GM10248 (cell line): ENCODE data around the gene CAMKK1.

ENCODE experiments used
- CTCF ChIA-PET: fragments of 300-600 bp; sonication (Branson Sonifier 250); formaldehyde crosslinking; extraction: SDS; loops from one replicate; lab custom pipeline; 2021; ENCODE audit warnings: antibody characterized with exemption; lab: Yijun Ruan, JAX
- POLR2A ChIA-PET: fragments of 350-650 bp; sonication (Branson Sonifier 250); formaldehyde crosslinking; extraction: SDS; loops from one replicate; lab custom pipeline; 2020; ENCODE audit warnings: antibody characterized with exemption; lab: Yijun Ruan, JAX
- DNase-seq: peaks from one replicate; pipeline ENCODE4 v3.0.0; 2012; ENCODE audit errors: extremely low spot score
- CTCF ChIP-seq: IDR thresholded peaks from 2 replicates; pipeline ENCODE4 v1.5.1; 2012; ENCODE audit warnings: mild to moderate bottlenecking, low read depth; ENCODE audit errors: extremely low read depth, missing control alignments, control extremely low read depth

The CAMKK1 gene

GRCh38 chr17:3843935-3844516 is 48.8 kb downstream of the CAMKK1 start:
- peak; percentile 61 for DNase-seq
- ChIA-PET CTCF (interaction anchor here (0.7 to 6.9 kb wide), 22 partner anchors 8 to 231 kb away, joined by 3 to 107 read pairs (median 5); no protein-coding TSS in a partner anchor), POLR2A (no interaction called here)
- TF ChIP-seq CTCF: peak; percentile 68

- TF ChIP-seq CTCF: no peak
- CTCF ChIA-PET: interaction anchor here (0.7 to 5.6 kb wide), 5 partner anchors 8 to 101 kb away, joined by 4 to 55 read pairs (median 9); partner anchors contain the start of gene NCBP3
- DNase-seq: no peak
- POLR2A ChIA-PET: no interaction called here
Observed at GRCh38 chr17:3838206-3838605, 54.6 kb downstream of the CAMKK1 start.

GRCh38 chr17:3836551-3836950 is 56.3 kb downstream of the CAMKK1 start:
- POLR2A ChIA-PET: interaction anchor here (0.6 to 0.7 kb wide), 2 partner anchors 192 to 244 kb away, joined by 3 to 5 read pairs; no protein-coding TSS in a partner anchor
- no peak for DNase-seq
- no peak for TF ChIP-seq CTCF
- CTCF ChIA-PET: interaction anchor here (1.3 to 5.6 kb wide), 3 partner anchors 8 to 99 kb away, joined by 3 to 55 read pairs (median 29); partner anchors contain the start of gene NCBP3

DNA sequence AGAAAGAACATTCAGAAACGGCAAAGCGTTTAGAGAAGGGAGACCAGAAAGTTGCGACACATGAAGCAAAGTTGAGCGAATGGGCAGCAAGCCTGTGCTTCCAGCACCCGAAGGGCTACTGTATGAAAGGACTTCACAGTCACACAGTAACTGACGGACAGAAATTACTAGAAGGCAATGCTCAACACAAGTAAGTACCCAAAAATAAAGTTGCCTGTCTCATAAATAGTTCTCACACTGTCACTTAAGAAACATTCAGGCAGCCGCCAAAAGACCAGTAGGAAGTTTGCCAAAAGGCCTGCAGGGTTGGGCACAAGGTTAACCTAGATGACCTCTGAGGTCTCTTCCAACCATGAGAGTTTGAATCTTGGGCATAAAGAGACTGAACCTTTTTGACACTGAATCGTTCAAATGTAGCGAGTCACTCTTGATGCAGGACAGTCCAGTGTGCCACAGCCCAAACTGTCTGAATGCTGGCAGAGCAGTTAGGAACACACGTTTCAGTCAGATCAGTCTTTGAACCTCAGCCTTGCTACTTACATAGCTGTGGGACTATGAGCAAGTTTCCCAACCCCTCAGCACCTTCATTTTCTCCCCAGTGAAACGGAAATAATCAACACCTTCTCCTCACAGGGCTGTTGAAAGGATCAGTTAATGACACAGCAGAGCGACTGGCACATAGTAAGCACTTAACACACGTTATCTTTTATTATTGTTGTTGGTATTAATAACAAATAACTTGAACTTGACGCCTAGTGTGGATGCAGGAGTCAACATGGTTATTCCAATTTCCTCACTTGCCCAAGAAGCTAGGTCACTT is 57.2 kb downstream of the CAMKK1 start:
- ChIA-PET CTCF (interaction anchor here (1.6 to 3.2 kb wide), 2 partner anchors 9 to 97 kb away, joined by 4 to 29 read pairs; partner anchors contain the start of gene NCBP3), POLR2A (no interaction called here)
- no peak for DNase-seq
- TF ChIP-seq CTCF: no peak

GRCh38 chr17:3834811-3835210 is 58.0 kb downstream of the CAMKK1 start:
- no peak for TF ChIP-seq CTCF
- POLR2A ChIA-PET: no interaction called here
- DNase-seq: no peak
- CTCF ChIA-PET: interaction anchor here (1.4 to 3.2 kb wide), 3 partner anchors 10 to 98 kb away, joined by 4 to 29 read pairs (median 6); partner anchors contain the start of gene NCBP3

DNA sequence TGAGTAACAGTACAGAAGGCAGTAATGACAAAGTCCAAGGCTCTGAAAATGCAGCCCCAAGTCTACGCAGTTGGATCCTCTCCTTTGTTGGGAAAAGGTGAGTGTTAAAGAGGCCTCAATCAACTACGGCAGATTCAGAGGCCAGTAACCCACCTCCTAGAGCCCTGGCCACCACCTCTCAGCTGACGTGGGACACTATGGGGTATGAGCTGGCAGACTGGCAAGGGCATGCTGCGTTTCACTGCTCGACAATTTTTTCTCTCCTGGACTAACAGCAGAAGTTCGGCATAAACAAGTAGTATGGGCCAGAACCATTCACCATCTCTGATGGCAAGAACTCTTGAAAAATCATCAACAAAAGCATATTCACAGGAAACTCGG is 64.0 kb downstream of the CAMKK1 start:
- POLR2A ChIA-PET: no interaction called here

More for the DNA sequence above, 64.0 kb downstream of the CAMKK1 start:
- CTCF ChIA-PET: interaction anchor here (1.0 to 6.7 kb wide), 10 partner anchors 10 to 146 kb away, joined by 3 to 217 read pairs (median 20); partner anchors contain the start of gene NCBP3
- no peak for DNase-seq
- TF ChIP-seq CTCF: no peak
